HCT116 (cell line): Measurements from ENCODE around the gene BCKDK. TPM values are rescaled to one million over a fixed set of nuclear protein-coding genes. Genes with fewer than 3 reads are reported as not detected.

Experiments used
- ATAC-seq: fragments of 200-7000 bp; cut with Tn5 transposase; 2 replicates; pipeline ENCODE4 v1.9.1; 2020; ENCODE audit warnings: mild to moderate bottlenecking, moderate library complexity
- BruUV-seq: library from RNA; stranded (reverse); fragments of 400-500 nt; replicated peaks from 2 replicates; lab custom pipeline; 2021; lab: Mats Ljungman, UMichigan
- CTCF ChIA-PET: fragments of 300-600 bp; sonication (Branson Sonifier 250); formaldehyde crosslinking; loops from one replicate; lab custom pipeline; 2021; ENCODE audit warnings: antibody characterized with exemption; lab: Charles Lee
- POLR2A ChIA-PET: fragments of 300-600, 350-600 bp; sonication (Branson Sonifier 250); formaldehyde crosslinking; loops from one replicate; lab custom pipeline; 2021; ENCODE audit warnings: antibody characterized with exemption; lab: Charles Lee
- RAD21 ChIA-PET, 2 experiments: fragments of 300-600 bp; sonication (Branson Sonifier 250); formaldehyde crosslinking; loops; one replicate each; lab custom pipeline; 2023; ENCODE audit warnings: low total read pairs in 2 of 2; ENCODE audit not compliant: uncharacterized antibody in 2 of 2, unreplicated experiment in 2 of 2, low non-redundant PET in 1 of 2; lab: Charles Lee
- DNase-seq: peaks from one replicate; pipeline ENCODE4 v3.0.0-alpha.2; 2010; ENCODE audit warnings: low read depth, low spot score
- H2AFZ ChIP-seq: fragments of 200-600 bp; shearing (Covaris generic), sonication (generic); 2 replicates; pipeline ENCODE4 v1.6.1; 2017; ENCODE audit warnings: low read depth, mixed run types, mixed read lengths, antibody characterized with exemption, low read length; ENCODE audit not compliant: poor library complexity, severe bottlenecking
- H3K27ac ChIP-seq: 2 replicates; pipeline ENCODE4 v1.5.1; 2012; ENCODE audit warnings: low read depth, low read length
- H3K27me3 ChIP-seq: fragments of 200-600 bp; sonication (generic); 2 replicates; pipeline ENCODE4 v1.6.1; 2016; ENCODE audit warnings: mixed run types, low read length, mixed read lengths; ENCODE audit not compliant: insufficient read depth
- H3K36me3 ChIP-seq, 2 experiments: fragments of 200-500 bp in 1 of 2; fragments of 200-600 bp in 1 of 2; sonication (Bioruptor generic) in 1 of 2; sonication (generic) in 1 of 2; 2 replicates each; pipeline versions ENCODE4 v1.5.1 to v1.6.1; 2014 to 2016; ENCODE audit warnings: low read length in 2 of 2, inconsistent platforms in 1 of 2, mixed read lengths in 1 of 2, mixed run types in 1 of 2; ENCODE audit not compliant: insufficient read depth in 2 of 2, control insufficient read depth in 1 of 2
- H3K4me1 ChIP-seq, 2 experiments: fragments of 200-600 bp in 1 of 2; sonication (generic) in 1 of 2; 2 replicates each; pipeline versions ENCODE4 v1.5.1 to v1.6.1; 2012 to 2017; ENCODE audit warnings: low read length in 2 of 2, inconsistent platforms in 1 of 2, mild to moderate bottlenecking in 1 of 2, mixed read lengths in 1 of 2, mixed run types in 1 of 2, moderate library complexity in 1 of 2; ENCODE audit not compliant: insufficient read depth in 2 of 2, control insufficient read depth in 1 of 2
- H3K4me2 ChIP-seq: fragments of 200-600 bp; sonication (generic); 2 replicates; pipeline ENCODE4 v1.6.1; 2017; ENCODE audit warnings: mixed run types, low read length, mixed read lengths
- H3K4me3 ChIP-seq, 2 experiments: fragments of 200-600 bp in 1 of 2; sonication (generic) in 1 of 2; replicated peaks in 1 of 2; 2 replicates each; pipeline ENCODE4 v1.5.1; 2011 to 2016; ENCODE audit warnings: low read length in 2 of 2, control low read depth in 1 of 2, low read depth in 1 of 2, mild to moderate bottlenecking in 1 of 2, mixed read lengths in 1 of 2, mixed run types in 1 of 2
- H3K79me2 ChIP-seq: fragments of 200-600 bp; sonication (generic); 2 replicates; pipeline ENCODE4 v1.6.1; 2017; ENCODE audit warnings: mild to moderate bottlenecking, mixed run types, low read length, moderate library complexity, mixed read lengths; ENCODE audit not compliant: insufficient read depth
- H3K9ac ChIP-seq: fragments of 200-600 bp; sonication (generic); 2 replicates; pipeline ENCODE4 v1.6.1; 2016; ENCODE audit warnings: low read length, mixed read lengths
- H3K9me2 ChIP-seq: fragments of 200-600 bp; sonication (generic), shearing (Covaris generic); 2 replicates; pipeline ENCODE4 v1.6.1; 2017; ENCODE audit warnings: mixed run types, mild to moderate bottlenecking, moderate library complexity; ENCODE audit not compliant: insufficient read depth
- H3K9me3 ChIP-seq, 2 experiments: fragments of 200-500 bp in 1 of 2; fragments of 200-600 bp in 1 of 2; sonication (Bioruptor generic) in 1 of 2; sonication (generic) in 1 of 2; 2 replicates each; pipeline ENCODE4 v1.6.1; 2014 to 2017; ENCODE audit warnings: low read length in 2 of 2, mixed read lengths in 2 of 2, inconsistent platforms in 1 of 2, low read depth in 1 of 2, mild to moderate bottlenecking in 1 of 2, mixed run types in 1 of 2, moderate library complexity in 1 of 2; ENCODE audit not compliant: control insufficient read depth in 1 of 2, insufficient read depth in 1 of 2
- H4K20me1 ChIP-seq: fragments of 200-600 bp; sonication (generic), shearing (Covaris generic); 2 replicates; pipeline ENCODE4 v1.6.1; 2017; ENCODE audit warnings: mixed run types, mild to moderate bottlenecking, moderate library complexity; ENCODE audit not compliant: insufficient read depth
- CBX3 ChIP-seq: IDR thresholded peaks from 2 replicates; pipeline ENCODE4 v1.6.1; 2012; ENCODE audit warnings: low read depth
- CTCF ChIP-seq, 3 experiments: fragments of 200-600 bp in 1 of 3; sonication (generic) in 1 of 3; IDR thresholded peaks in 2 of 3; conservative IDR thresholded peaks in 1 of 3; 2 replicates each; pipeline ENCODE4 v1.5.1; 2012 to 2017; ENCODE audit warnings: low read depth in 2 of 3, low read length in 2 of 3, antibody characterized with exemption in 1 of 3, borderline replicate concordance in 1 of 3, control low read depth in 1 of 3, mild to moderate bottlenecking in 1 of 3, mixed read lengths in 1 of 3, mixed run types in 1 of 3, moderate library complexity in 1 of 3; ENCODE audit not compliant: insufficient read depth in 1 of 3
- EGR1 ChIP-seq: IDR thresholded peaks from 2 replicates; pipeline ENCODE4 v1.6.1; 2012; ENCODE audit warnings: low read depth
- ELF1 ChIP-seq: IDR thresholded peaks from 2 replicates; pipeline ENCODE4 v1.6.1; 2012; ENCODE audit warnings: low read depth, borderline replicate concordance
- EZH2 ChIP-seq: fragments of 200-600 bp; sonication (generic); IDR thresholded peaks from 2 replicates; pipeline ENCODE4 v1.6.1; 2017; ENCODE audit warnings: antibody characterized with exemption, mixed run types
- JUND ChIP-seq: IDR thresholded peaks from 2 replicates; pipeline ENCODE4 v1.6.1; 2012
- RAD21 ChIP-seq: IDR thresholded peaks from 2 replicates; pipeline ENCODE4 v1.6.1; 2012; ENCODE audit warnings: low read depth, mild to moderate bottlenecking
- SP1 ChIP-seq: IDR thresholded peaks from 2 replicates; pipeline ENCODE4 v1.6.1; 2012; ENCODE audit warnings: low read depth
- TCF7L2 ChIP-seq: IDR thresholded peaks from 2 replicates; pipeline ENCODE4 v1.7.0; 2011; ENCODE audit warnings: borderline replicate concordance, inconsistent platforms; ENCODE audit not compliant: insufficient read depth, insufficient read length; ENCODE audit errors: extremely low read depth
- YY1 ChIP-seq: IDR thresholded peaks from 2 replicates; pipeline ENCODE4 v1.6.1; 2011; ENCODE audit warnings: low read length, low read depth, moderate library complexity, mild to moderate bottlenecking; ENCODE audit not compliant: insufficient replicate concordance; ENCODE audit errors: extremely low read depth
- ZFX ChIP-seq: fragments of 450-650 bp; IDR thresholded peaks from 2 replicates; pipeline ENCODE4 v1.6.1; 2017
- intact Hi-C: fragments of 100-400 bp; cut with micrococcal nuclease; formaldehyde crosslinking; loops from 2 replicates; pipeline ENCODE4 v1.10.0; 2022
- total RNA-seq: library from RNA; stranded (reverse); gene quantifications from one replicate; pipeline ENCODE4 v1.2.1, GENCODE V29; 2021; ENCODE audit not compliant: unreplicated experiment
- TF ChIP-seq, protein P1 (sequence below): IDR thresholded peaks from 2 replicates; pipeline ENCODE4 v1.6.1; 2012
- TF ChIP-seq, protein P2 (sequence below): IDR thresholded peaks from 2 replicates; pipeline ENCODE4 v1.6.1; 2011; ENCODE audit warnings: mild to moderate bottlenecking, low read length, moderate library complexity; ENCODE audit not compliant: insufficient replicate concordance; ENCODE audit errors: extremely low read depth
- TF ChIP-seq, protein P3 (sequence below): IDR thresholded peaks from 2 replicates; pipeline ENCODE4 v1.6.1; 2012

Gene BCKDK
- total RNA-seq, 1 experiment from 2014 or later, result 60.7 TPM

- peaks cover 8 to 18% of the 10 kb centered on the region in 2 experiments; a peak in 3 of 4 replicates for H3K4me1 ChIP-seq
- no peaks in the 10 kb centered on the region for H3K27me3 ChIP-seq
- ChIA-PET POLR2A (interaction anchor here (1.0 to 1.6 kb wide), 5 partner anchors 17 to 139 kb away, joined by 3 to 4 read pairs (median 4); partner anchors contain the start of genes HSD3B7 and TRIM72), CTCF (interaction anchor here (1.2 kb wide), 4 partner anchors 17 to 368 kb away, joined by 3 to 5 read pairs (median 4); partner anchors contain the start of gene ZNF843), RAD21 (interaction anchor here (0.8 to 1.5 kb wide), 3 partner anchors 43 to 90 kb away, joined by 3 to 7 read pairs (median 4); partner anchors contain the start of genes HSD3B7 (in 1 of the 2) and KAT8 (in 1 of the 2))
- TF ChIP-seq SP1, result no peak
- TF ChIP-seq, protein P1, sequence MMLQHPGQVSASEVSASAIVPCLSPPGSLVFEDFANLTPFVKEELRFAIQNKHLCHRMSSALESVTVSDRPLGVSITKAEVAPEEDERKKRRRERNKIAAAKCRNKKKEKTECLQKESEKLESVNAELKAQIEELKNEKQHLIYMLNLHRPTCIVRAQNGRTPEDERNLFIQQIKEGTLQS, result no peak
- TF ChIP-seq JUND, result no peak
- TF ChIP-seq RAD21, result no peak
- TF ChIP-seq TCF7L2, result no peak
- TF ChIP-seq ELF1, result no peak
- TF ChIP-seq EZH2, result no peak
- TF ChIP-seq CTCF (IDR thresholded peaks at IDR 0.05 in 2 of 3, conservative IDR thresholded peaks at IDR 0.05 in 1 of 3; ENCODE audit: borderline replicate concordance in 1 of 3, insufficient read depth in 1 of 3, low read depth in 2 of 3, low read length in 2 of 3), result no peak
- TF ChIP-seq, protein P2, sequence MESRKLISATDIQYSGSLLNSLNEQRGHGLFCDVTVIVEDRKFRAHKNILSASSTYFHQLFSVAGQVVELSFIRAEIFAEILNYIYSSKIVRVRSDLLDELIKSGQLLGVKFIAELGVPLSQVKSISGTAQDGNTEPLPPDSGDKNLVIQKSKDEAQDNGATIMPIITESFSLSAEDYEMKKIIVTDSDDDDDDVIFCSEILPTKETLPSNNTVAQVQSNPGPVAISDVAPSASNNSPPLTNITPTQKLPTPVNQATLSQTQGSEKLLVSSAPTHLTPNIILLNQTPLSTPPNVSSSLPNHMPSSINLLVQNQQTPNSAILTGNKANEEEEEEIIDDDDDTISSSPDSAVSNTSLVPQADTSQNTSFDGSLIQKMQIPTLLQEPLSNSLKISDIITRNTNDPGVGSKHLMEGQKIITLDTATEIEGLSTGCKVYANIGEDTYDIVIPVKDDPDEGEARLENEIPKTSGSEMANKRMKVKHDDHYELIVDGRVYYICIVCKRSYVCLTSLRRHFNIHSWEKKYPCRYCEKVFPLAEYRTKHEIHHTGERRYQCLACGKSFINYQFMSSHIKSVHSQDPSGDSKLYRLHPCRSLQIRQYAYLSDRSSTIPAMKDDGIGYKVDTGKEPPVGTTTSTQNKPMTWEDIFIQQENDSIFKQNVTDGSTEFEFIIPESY, result no peak
- TF ChIP-seq ZFX, result no peak
- TF ChIP-seq, protein P3, sequence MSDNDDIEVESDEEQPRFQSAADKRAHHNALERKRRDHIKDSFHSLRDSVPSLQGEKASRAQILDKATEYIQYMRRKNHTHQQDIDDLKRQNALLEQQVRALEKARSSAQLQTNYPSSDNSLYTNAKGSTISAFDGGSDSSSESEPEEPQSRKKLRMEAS, result no peak
- TF ChIP-seq EGR1, result no peak
- TF ChIP-seq YY1, result no peak
- no peak for TF ChIP-seq CBX3
- peak overlapping the region; percentile 95 for H3K9ac ChIP-seq
- H2AFZ ChIP-seq, result no peak overlapping the region
- ATAC-seq, result no peak
- peak overlapping the region; percentile 97 for H3K4me2 ChIP-seq
- peaks cover 68% of the 10 kb centered on the region for H3K79me2 ChIP-seq
- no peaks in the 10 kb centered on the region for H4K20me1 ChIP-seq
- no peaks in the 10 kb centered on the region for H3K9me3 ChIP-seq
- BruUV-seq, result no TSS peak
- peak overlapping the region; percentile 87 to 99 for H3K4me3 ChIP-seq
- H3K36me3 ChIP-seq, result peaks cover 14 to 37% of the 10 kb centered on the region in 2 experiments
- peak overlapping the region; percentile 100 for H3K27ac ChIP-seq
- no peak for DNase-seq
- H3K9me2 ChIP-seq, result no peaks in the 10 kb centered on the region
- intact Hi-C loops, result loop anchor here (5.0 to 10.0 kb wide), 3 partner anchors 63 to 380 kb away; partner anchors contain the start of genes ARMC5 and PRSS8
Observed at GRCh38 chr16:31074814-31075183, 33.4 kb upstream of the BCKDK start.
